Body of pancreas (tissue), 4 donors: ENCODE data around the gene RBM20. TPM values are rescaled to one million over a fixed set of nuclear protein-coding genes. Genes with fewer than 3 reads are reported as not detected.

Source experiments
- ATAC-seq: fragments of 150-250 bp; one replicate; pipeline ENCODE4 v1.9.1; 2016
- DNase-seq, 4 donors: peaks; one replicate each; pipeline ENCODE4 v3.0.0-alpha.2; 2019
- H3K27ac ChIP-seq, 4 donors: fragments of 200-600 bp; sonication (generic); 1 replicate in 3 of 4; 2 replicates in 1 of 4; pipeline versions ENCODE4 v1.5.1 to v1.6.1; 2016 to 2019; ENCODE audit warnings: mild to moderate bottlenecking in 1 of 4, mixed read lengths in 1 of 4, moderate library complexity in 1 of 4
- H3K27me3 ChIP-seq, 2 donors: fragments of 200-600 bp; sonication (generic); one replicate each; pipeline ENCODE4 v1.6.0; 2016; ENCODE audit warnings: mild to moderate bottlenecking in 1 of 2
- H3K36me3 ChIP-seq, 2 donors: fragments of 200-600 bp; sonication (generic); replicated peaks in 1 of 2; 2 replicates each; pipeline ENCODE4 v1.5.1; 2016; ENCODE audit warnings: low read depth in 2 of 2; ENCODE audit not compliant: insufficient read depth in 1 of 2
- H3K4me1 ChIP-seq: fragments of 200-600 bp; sonication (generic); one replicate; pipeline ENCODE4 v1.6.0; 2016
- H3K4me3 ChIP-seq, 2 donors: fragments of 200-600 bp; sonication (generic); 1 replicate in 1 of 2; 2 replicates in 1 of 2; pipeline ENCODE4 v1.5.1; 2016 to 2019
- H3K9me3 ChIP-seq, 3 donors: fragments of 200-600 bp; sonication (generic); 1 replicate in 2 of 3; 2 replicates in 1 of 3; pipeline ENCODE4 v1.5.1; 2016
- CTCF ChIP-seq, 7 experiments: fragments of 450-650 bp in 4 of 7; fragments of 200-600 bp in 3 of 7; sonication (generic) in 3 of 7; IDR thresholded peaks; one replicate each; pipeline ENCODE4 v1.5.1; 2016 to 2019; ENCODE audit warnings: antibody characterized with exemption in 7 of 7
- POLR2A ChIP-seq, 3 donors: fragments of 450-650 bp; IDR thresholded peaks; one replicate each; pipeline ENCODE4 v1.6.1; 2016; ENCODE audit warnings: antibody characterized with exemption in 3 of 3, mild to moderate bottlenecking in 2 of 3
- WGBS, 2 donors: methylation state at CpG; one replicate each; pipeline ENCODE4 v1.1.5; 2017; 5-methylcytosine and 5-hydroxymethylcytosine counted together
- intact Hi-C: fragments of 100-400 bp; cut with DNase I; formaldehyde crosslinking; loops from one replicate; pipeline ENCODE4 v1.15.1; 2023
- total RNA-seq, 2 donors: library from RNA; depleted of rRNA; stranded (reverse); fragments of >200 nt; gene quantifications; one replicate each; pipeline ENCODE4 v1.1.0, GENCODE V29; 2016

The RBM20 gene
- total RNA-seq, 2 donors from 2014 or later: 14.5 to 39.4 TPM

- ATAC-seq (no peak), DNase-seq (no peak)
- TF ChIP-seq CTCF (IDR thresholded peaks at IDR 0.05): no peak
Observed at GRCh38 chr10:110612629-110613028, 31.5 kb upstream of the RBM20 start.

GRCh38 chr10:110613341-110613995, 30.7 kb upstream of the RBM20 start:
- Histone ChIP-seq H3K4me3 (no peak overlapping the region), H3K4me1 (no peaks in the 10 kb centered on the region), H3K36me3 (no peaks in the 10 kb centered on the region), H3K27me3 (no peaks in the 10 kb centered on the region), H3K27ac (no peak overlapping the region), H3K9me3 (no peaks in the 10 kb centered on the region)
- 65 to 74% methylated on average over 8 of the region's 8 CpGs for WGBS, 2 donors
- DNase-seq (no peak), ATAC-seq (no peak)
- intact Hi-C loops: no loop called here
- TF ChIP-seq POLR2A (IDR thresholded peaks at IDR 0.05) (no peak), CTCF (IDR thresholded peaks at IDR 0.05) (no peak)

More at GRCh38 chr10:110612629-110613028, 31.5 kb upstream of the RBM20 start:
- intact Hi-C loops: no loop called here
- 82 to 86% methylated on average over 4 of the region's 4 CpGs for WGBS, 2 donors
- Histone ChIP-seq H3K36me3 (no peaks in the 10 kb centered on the region), H3K27me3 (no peaks in the 10 kb centered on the region), H3K9me3 (no peaks in the 10 kb centered on the region), H3K4me1 (no peaks in the 10 kb centered on the region), H3K4me3 (no peak overlapping the region), H3K27ac (no peak overlapping the region)

- Histone ChIP-seq H3K4me1 (no peaks in the 10 kb centered on the region), H3K27me3 (no peaks in the 10 kb centered on the region), H3K36me3 (no peaks in the 10 kb centered on the region), H3K9me3 (no peaks in the 10 kb centered on the region), H3K27ac (no peak overlapping the region), H3K4me3 (no peak overlapping the region)
- DNase-seq: no peak
- no peak for ATAC-seq
- intact Hi-C loops: no loop called here
- TF ChIP-seq CTCF (IDR thresholded peaks at IDR 0.05) (no peak), POLR2A (IDR thresholded peaks at IDR 0.05) (no peak)
- WGBS, 2 donors: 72 to 80% methylated on average over 8 to 9 of the region's 9 CpGs
Observed at GRCh38 chr10:110613996-110614495, 30.1 kb upstream of the RBM20 start.

DNA sequence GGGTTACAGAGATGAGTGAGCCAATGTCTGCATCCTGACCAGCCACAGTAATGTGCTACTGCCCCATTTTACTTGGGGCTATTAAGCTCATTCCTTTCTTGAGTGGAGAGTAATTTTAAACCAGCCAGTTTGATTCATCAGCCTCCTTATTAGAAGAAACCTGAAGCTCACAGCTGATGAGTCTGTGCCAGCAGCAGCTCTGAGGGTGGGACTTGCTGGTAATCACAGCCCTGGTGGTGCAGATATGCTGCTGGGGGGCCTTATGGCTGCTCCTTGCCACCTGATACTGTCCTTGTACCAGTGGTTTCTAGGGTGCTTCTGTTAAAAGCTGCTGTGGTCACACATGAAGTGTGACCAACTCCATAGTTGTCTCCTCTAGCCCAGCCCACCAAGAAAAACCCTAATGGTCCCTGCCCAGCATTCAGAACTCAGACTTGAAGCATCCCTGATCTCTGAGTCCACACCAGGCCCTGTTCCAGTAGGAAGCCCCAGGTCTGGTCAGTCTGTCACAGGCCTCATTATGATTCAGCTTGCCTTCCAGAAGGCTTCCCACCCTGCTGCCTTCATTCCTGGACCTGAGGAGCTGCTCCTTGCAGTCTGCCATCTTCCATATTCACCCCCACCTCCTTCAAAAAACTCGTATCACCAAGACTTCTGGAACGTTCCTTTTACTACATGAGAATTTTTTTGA, 28.9 kb upstream of the RBM20 start:
- H3K4me1 ChIP-seq: no peaks in the 10 kb centered on the region
- no peak overlapping the region for H3K4me3 ChIP-seq
- no peaks in the 10 kb centered on the region for H3K36me3 ChIP-seq
- TF ChIP-seq CTCF (IDR thresholded peaks at IDR 0.05): no peak
- no peak for TF ChIP-seq POLR2A (IDR thresholded peaks at IDR 0.05)
- H3K27ac ChIP-seq: no peak overlapping the region
- no peak for ATAC-seq
- no peaks in the 10 kb centered on the region for H3K9me3 ChIP-seq
- 41 to 42% methylated on average over 2 of the region's 2 CpGs for WGBS, 2 donors
- intact Hi-C loops: no loop called here
- H3K27me3 ChIP-seq: no peaks in the 10 kb centered on the region
- no peak for DNase-seq
